Astrocyte (in vitro differentiated cells and primary cell): ENCODE measurements around the gene L1CAM.

Experiments
- CTCF ChIP-seq: IDR thresholded peaks from 2 replicates; pipeline ENCODE4 v1.5.1; 2011; ENCODE audit warnings: low read depth, mild to moderate bottlenecking, inconsistent platforms, low read length, moderate library complexity; ENCODE audit not compliant: insufficient read depth
- EZH2 ChIP-seq: IDR thresholded peaks from 2 replicates; pipeline ENCODE4 v1.6.1; 2012; ENCODE audit warnings: mild to moderate bottlenecking, low read length, inconsistent platforms; ENCODE audit not compliant: insufficient read depth

GRCh38 chrX:153880440-153880815 lies 5.5 kb downstream of the L1CAM start:
- TF ChIP-seq CTCF (no peak), EZH2 (no peak)
